HG03460 (cell line): ENCODE results near the gene BEND5.

Experiments
- ATAC-seq: cut with Tn5 transposase; IDR thresholded peaks from one replicate; pipeline ENCODE4 v1.9.1; 2021; ENCODE audit not compliant: unreplicated experiment

The BEND5 gene

DNA sequence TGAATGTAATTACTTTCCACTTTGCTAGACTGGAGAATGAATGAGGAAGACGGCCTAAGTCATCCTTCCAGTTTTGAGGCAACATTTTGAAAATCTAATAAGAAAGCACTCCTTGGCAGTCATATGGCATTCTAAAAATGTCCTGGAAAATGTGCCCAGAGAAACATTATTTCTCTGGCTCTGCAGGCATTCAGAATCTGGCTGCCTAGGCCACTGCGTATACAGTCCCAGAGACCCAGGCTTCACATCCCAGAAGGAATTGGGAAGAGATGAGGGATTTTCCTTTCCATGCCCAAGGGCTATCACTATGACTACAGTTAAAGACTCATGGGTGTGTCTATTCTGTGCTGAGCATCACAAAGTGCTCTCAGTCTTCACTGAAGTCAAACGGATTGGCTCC is 92.9 kb downstream of the BEND5 start:
- no peak for ATAC-seq

DNA sequence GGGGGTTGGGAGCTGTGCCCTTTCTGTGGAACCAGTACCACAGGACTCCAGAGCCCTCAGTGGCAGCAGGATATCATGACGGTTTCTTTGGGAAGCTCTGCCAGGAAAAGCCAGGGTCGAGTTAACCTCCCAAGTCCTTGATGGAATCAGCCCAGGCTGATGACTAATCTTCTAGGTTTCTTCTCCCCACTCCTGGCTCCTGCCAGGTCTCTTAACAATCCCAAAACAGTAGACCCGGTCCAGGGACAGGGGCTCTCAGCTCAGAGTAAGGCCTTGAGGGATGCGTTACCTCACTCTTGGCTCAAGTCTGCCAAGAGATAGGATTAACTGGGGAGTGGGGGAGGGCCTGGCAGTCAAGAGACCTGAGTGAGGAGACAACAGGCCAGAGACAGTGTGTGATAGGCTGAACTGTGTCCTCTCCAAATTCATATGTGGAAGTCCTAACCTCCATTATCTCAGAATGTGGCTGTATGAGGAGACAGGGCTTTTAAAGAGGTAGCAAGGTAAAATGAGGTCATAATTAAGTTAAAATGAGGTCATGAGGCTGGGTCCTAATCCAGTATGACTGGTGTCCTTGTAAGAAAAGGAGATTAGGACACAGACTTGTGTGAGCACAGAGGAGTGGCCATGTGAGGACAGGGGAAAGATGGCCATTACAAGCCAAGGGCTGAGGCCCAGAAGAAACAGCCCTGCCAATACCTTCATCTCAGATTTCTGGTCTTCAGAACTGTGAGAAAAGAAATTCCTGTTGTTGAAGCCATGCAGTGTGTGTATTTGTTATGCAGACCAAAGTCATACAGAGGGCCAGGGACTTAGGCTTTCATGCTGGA is 95.0 kb downstream of the BEND5 start:
- ATAC-seq: no peak

DNA sequence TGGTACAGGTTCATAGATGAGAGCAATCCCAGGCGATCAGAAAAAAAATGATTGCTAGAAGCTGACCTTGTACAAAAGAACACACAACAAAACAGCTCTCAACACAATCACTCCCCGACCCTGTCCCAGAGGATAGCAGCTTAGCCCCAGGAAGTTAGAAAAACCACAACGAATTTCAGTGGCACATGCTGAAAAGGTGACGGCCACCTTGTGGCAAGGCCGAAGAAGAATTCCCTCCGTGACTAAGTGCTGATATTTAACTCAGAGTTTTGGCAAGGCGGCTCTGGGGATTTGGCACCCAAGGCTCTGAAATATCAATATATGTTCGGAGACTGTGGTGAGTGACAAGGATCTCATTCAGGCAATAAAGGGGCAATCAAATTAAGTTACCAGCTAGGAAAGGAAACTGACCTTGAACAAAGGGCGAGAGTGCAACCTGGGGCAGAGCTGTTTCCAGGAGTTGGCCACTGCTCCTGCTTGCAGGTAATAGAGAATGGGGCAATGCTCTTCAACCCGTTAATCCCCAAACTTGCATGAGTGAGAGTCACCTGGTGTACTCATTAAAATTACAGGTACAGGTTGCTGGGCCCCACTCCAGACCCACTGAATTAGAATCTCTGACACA is 96.2 kb downstream of the BEND5 start:
- no peak for ATAC-seq

DNA sequence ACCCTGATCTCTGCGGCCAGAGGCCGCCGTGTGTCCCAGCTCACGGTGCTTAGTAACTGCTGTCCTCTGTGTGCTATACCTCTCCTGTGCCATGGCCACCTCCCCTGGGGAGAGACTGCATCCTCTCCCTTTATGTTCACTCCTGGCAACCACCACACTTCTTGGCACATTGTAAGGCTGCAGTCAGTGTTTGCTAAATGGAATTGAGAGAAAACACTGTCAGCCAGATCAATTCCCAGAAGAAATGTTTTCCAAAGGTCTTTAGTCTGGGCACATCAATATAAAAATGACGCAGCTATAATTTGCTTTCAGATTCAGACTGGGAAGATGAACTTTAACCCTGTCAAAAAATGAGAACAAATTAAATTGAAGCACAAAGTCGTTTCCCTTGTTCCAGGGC is 96.8 kb downstream of the BEND5 start:
- no peak for ATAC-seq

DNA sequence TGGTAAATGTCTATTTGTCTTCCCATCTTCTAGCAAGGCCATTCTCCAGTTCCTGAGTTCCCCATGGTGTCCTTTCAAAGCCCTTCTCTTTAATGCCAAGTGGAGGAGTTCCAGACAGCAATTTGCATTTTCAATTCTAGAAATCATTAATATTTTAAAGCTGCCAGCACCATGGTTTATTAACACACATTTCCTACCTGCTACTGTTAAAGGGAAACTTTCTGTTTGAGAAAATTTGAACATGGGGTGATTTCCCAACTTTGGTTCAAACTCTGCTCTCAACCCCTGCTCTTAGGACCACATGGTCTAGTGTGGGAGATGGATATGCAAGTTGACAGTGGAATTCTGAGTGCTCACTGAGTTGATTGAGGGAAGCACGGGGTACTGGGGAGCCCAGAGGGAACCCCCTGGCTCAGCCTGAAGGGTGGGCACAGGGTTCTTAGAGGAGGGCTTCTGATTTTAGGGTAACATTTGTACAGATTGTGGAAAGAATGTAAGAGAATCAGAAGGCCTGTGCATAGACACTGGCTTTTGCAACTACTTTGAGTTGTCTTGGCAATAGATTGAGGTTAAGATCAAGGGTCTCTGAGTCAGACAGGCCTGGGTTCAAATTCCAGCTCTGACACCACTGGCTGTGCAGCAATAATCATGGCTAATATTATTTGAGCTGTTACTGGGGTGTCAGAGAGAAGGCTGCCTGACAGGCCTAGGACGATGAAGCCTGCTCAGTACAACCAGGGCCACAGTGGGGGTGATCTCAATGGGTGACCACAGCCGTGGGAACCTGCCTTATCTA is 97.8 kb downstream of the BEND5 start:
- peak; percentile 39 for ATAC-seq
